SK-N-SH treated with all-trans-retinoic acid at 6 μM for 48 hours (cell line): ENCODE data around the gene RASA3.

Experiments
- ATAC-seq: fragments of 200-7000 bp; cut with Tn5 transposase; 3 replicates; pipeline ENCODE4 v1.9.1; 2020; ENCODE audit warnings: mild to moderate bottlenecking, moderate library complexity
- BACH2 ChIP-seq: fragments of 250-450 bp; sonication (Bioruptor Pico); IDR thresholded peaks from 2 replicates; pipeline ENCODE4 v1.9.0; 2021; ENCODE audit warnings: mild to moderate bottlenecking, borderline replicate concordance
- CSDC2 ChIP-seq: fragments of 250-450 bp; sonication (Bioruptor Pico); IDR thresholded peaks from 2 replicates; pipeline ENCODE4 v1.5.0; 2020; ENCODE audit warnings: mild to moderate bottlenecking, moderate library complexity
- ESRRG ChIP-seq: fragments of 250-450 bp; sonication (Bioruptor Pico); IDR thresholded peaks from 2 replicates; pipeline ENCODE4 v1.6.1; 2021; ENCODE audit warnings: mild to moderate bottlenecking
- GLIS3 ChIP-seq: fragments of 250-450 bp; sonication (Bioruptor Pico); IDR thresholded peaks from 2 replicates; pipeline ENCODE4 v1.5.0; 2020; ENCODE audit warnings: mild to moderate bottlenecking, moderate library complexity
- ISL1 ChIP-seq: fragments of 250-450 bp; sonication (Bioruptor Pico); IDR thresholded peaks from 2 replicates; pipeline ENCODE4 v2.1.2; 2022; ENCODE audit warnings: mild to moderate bottlenecking, moderate library complexity
- OSR1 ChIP-seq: fragments of 250-450 bp; sonication (Bioruptor Pico); IDR thresholded peaks from 2 replicates; pipeline ENCODE4 v1.8.0; 2022; ENCODE audit warnings: moderate library complexity, mild to moderate bottlenecking, inconsistent platforms
- PPARA ChIP-seq: fragments of 250-450 bp; sonication (Bioruptor Pico); IDR thresholded peaks from 2 replicates; pipeline ENCODE4 v1.5.0; 2020; ENCODE audit warnings: mild to moderate bottlenecking, borderline replicate concordance
- RARB ChIP-seq: fragments of 250-450 bp; sonication (Bioruptor Pico); IDR thresholded peaks from 2 replicates; pipeline ENCODE4 v1.8.0; 2021; ENCODE audit warnings: mild to moderate bottlenecking, moderate library complexity
- SNAI2 ChIP-seq: fragments of 250-450 bp; sonication (Bioruptor Pico); IDR thresholded peaks from 2 replicates; pipeline ENCODE4 v1.5.0; 2020; ENCODE audit warnings: mild to moderate bottlenecking, moderate library complexity
- TCF4 ChIP-seq: fragments of 250-450 bp; sonication (Bioruptor Pico); IDR thresholded peaks from 2 replicates; pipeline ENCODE4 v1.8.0; 2021; ENCODE audit warnings: mild to moderate bottlenecking, moderate library complexity, borderline replicate concordance
- TOX ChIP-seq: fragments of 250-450 bp; sonication (Bioruptor Pico); IDR thresholded peaks from 2 replicates; pipeline ENCODE4 v1.8.0; 2021; ENCODE audit warnings: mild to moderate bottlenecking, moderate library complexity, borderline replicate concordance
- ZC3H10 ChIP-seq: fragments of 250-450 bp; sonication (Bioruptor Pico); IDR thresholded peaks from 2 replicates; pipeline ENCODE4 v1.5.1; 2021; ENCODE audit warnings: mild to moderate bottlenecking, moderate library complexity
- ZFP3 ChIP-seq: fragments of 250-450 bp; sonication (Bioruptor Pico); IDR thresholded peaks from 2 replicates; pipeline ENCODE4 v1.5.0; 2020; ENCODE audit warnings: mild to moderate bottlenecking, moderate library complexity
- ZFP30 ChIP-seq: fragments of 450-650 bp; formaldehyde crosslinking; IDR thresholded peaks from 2 replicates; pipeline ENCODE4 v1.5.0; 2022; ENCODE audit warnings: mild to moderate bottlenecking, moderate library complexity
- ZNF565 ChIP-seq: fragments of 450-650 bp; formaldehyde crosslinking; conservative IDR thresholded peaks from 2 replicates; pipeline ENCODE4 v1.5.0; 2020; ENCODE audit warnings: low read depth, mild to moderate bottlenecking, moderate library complexity
- ZNF70 ChIP-seq: fragments of 450-650 bp; formaldehyde crosslinking; IDR thresholded peaks from 2 replicates; pipeline ENCODE4 v1.5.0; 2020; ENCODE audit warnings: mild to moderate bottlenecking, moderate library complexity
- ZNF8 ChIP-seq: fragments of 450-650 bp; formaldehyde crosslinking; IDR thresholded peaks from 2 replicates; pipeline ENCODE4 v1.5.0; 2020; ENCODE audit warnings: mild to moderate bottlenecking, moderate library complexity
- TF ChIP-seq, protein P1 (sequence below): fragments of 250-450 bp; sonication (Bioruptor Pico); IDR thresholded peaks from 2 replicates; pipeline ENCODE4 v1.5.0; 2020; ENCODE audit warnings: mild to moderate bottlenecking, moderate library complexity
- TF ChIP-seq, protein P2 (sequence below): fragments of 250-450 bp; sonication (Bioruptor Pico); IDR thresholded peaks from 2 replicates; pipeline ENCODE4 v1.5.1; 2020; ENCODE audit warnings: low read depth, mild to moderate bottlenecking, moderate library complexity
- TF ChIP-seq, protein P3 (sequence below): fragments of 250-450 bp; sonication (Bioruptor Pico); IDR thresholded peaks from 2 replicates; pipeline ENCODE4 v1.8.0; 2020; ENCODE audit warnings: mild to moderate bottlenecking, moderate library complexity, borderline replicate concordance

Gene RASA3

DNA sequence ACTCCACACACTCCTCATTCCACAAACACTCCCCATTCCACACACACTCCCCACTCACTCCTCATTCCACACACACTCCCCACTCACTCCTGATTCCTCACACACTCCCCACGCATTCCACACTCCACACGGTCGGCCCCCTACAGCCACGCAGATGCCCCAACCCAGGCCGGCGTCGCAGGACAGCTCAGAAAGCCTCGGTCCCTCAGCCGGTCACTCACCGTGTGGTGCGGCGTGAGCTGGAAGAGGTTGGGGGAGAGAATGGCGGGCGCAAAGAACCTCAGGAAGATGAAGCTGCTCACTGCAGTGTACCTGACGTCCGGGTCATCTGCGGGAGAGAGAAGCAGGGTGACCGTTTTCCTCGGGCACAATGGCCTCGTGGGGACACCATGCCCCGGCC lies 119.5 kb downstream of the RASA3 start:
- ATAC-seq = no peak
- no peak for TF ChIP-seq GLIS3 (CRISPR knock-in tag)
- TF ChIP-seq ISL1 (CRISPR knock-in tag) = no peak
- no peak for TF ChIP-seq ESRRG (CRISPR knock-in tag)
- TF ChIP-seq BACH2 = no peak
- TF ChIP-seq ZNF70 (CRISPR knock-in tag) = no peak
- TF ChIP-seq, protein P1, sequence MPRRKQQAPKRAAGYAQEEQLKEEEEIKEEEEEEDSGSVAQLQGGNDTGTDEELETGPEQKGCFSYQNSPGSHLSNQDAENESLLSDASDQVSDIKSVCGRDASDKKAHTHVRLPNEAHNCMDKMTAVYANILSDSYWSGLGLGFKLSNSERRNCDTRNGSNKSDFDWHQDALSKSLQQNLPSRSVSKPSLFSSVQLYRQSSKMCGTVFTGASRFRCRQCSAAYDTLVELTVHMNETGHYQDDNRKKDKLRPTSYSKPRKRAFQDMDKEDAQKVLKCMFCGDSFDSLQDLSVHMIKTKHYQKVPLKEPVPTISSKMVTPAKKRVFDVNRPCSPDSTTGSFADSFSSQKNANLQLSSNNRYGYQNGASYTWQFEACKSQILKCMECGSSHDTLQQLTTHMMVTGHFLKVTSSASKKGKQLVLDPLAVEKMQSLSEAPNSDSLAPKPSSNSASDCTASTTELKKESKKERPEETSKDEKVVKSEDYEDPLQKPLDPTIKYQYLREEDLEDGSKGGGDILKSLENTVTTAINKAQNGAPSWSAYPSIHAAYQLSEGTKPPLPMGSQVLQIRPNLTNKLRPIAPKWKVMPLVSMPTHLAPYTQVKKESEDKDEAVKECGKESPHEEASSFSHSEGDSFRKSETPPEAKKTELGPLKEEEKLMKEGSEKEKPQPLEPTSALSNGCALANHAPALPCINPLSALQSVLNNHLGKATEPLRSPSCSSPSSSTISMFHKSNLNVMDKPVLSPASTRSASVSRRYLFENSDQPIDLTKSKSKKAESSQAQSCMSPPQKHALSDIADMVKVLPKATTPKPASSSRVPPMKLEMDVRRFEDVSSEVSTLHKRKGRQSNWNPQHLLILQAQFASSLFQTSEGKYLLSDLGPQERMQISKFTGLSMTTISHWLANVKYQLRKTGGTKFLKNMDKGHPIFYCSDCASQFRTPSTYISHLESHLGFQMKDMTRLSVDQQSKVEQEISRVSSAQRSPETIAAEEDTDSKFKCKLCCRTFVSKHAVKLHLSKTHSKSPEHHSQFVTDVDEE (CRISPR knock-in tag) = no peak
- TF ChIP-seq, protein P2, sequence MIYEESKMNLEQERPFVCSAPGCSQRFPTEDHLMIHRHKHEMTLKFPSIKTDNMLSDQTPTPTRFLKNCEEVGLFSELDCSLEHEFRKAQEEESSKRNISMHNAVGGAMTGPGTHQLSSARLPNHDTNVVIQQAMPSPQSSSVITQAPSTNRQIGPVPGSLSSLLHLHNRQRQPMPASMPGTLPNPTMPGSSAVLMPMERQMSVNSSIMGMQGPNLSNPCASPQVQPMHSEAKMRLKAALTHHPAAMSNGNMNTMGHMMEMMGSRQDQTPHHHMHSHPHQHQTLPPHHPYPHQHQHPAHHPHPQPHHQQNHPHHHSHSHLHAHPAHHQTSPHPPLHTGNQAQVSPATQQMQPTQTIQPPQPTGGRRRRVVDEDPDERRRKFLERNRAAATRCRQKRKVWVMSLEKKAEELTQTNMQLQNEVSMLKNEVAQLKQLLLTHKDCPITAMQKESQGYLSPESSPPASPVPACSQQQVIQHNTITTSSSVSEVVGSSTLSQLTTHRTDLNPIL (CRISPR knock-in tag) = no peak
- no peak for TF ChIP-seq TCF4 (CRISPR knock-in tag)
- no peak for TF ChIP-seq PPARA (CRISPR knock-in tag)
- TF ChIP-seq CSDC2 (CRISPR knock-in tag) = no peak
- no peak for TF ChIP-seq RARB (CRISPR knock-in tag)
- no peak for TF ChIP-seq TOX
- no peak for TF ChIP-seq ZNF8 (CRISPR knock-in tag)
- no peak for TF ChIP-seq OSR1
- no peak for TF ChIP-seq ZFP30 (CRISPR knock-in tag)
- TF ChIP-seq ZC3H10 (CRISPR knock-in tag) = no peak
- TF ChIP-seq SNAI2 (CRISPR knock-in tag) = no peak
- TF ChIP-seq ZFP3 (CRISPR knock-in tag) = no peak
- TF ChIP-seq, all 23 proteins: peak for 0

DNA sequence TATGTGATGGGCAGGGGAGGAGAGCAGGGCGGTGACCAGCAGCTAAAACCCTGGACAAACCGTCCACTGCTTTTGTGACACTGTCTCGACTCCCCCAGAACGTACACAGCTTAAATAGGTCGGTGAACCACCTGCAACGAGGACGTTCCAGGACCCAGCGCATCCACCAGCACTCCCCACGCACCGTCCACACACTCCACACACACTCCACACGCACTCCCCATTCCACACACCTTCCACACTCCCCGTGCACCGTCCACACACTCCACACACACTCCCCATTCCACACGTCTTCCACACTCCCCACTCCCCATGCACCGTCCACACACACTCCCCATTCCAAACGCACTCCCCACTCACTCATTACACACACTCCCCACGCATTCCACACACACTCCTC lies 120.3 kb downstream of the RASA3 start:
- ATAC-seq = no peak

DNA sequence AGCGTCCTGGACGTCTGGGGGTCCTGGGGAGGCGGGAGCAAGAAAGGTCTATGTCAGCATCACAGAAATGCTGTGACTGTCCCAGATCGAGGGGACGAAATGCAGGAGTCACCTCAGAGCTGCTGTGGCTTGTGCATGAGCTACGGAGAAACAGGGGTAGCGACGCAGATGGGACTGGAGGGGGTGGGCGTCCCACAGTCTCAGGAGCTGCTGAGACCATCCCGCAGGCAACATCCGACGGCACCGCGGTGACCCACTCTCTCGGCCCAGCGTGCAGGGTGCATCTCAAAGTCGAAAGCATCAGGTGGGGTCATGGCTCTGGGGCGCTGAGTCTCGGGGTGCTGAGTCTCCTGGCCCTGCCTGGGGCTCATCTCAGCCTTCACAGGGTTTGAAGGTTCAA lies 121.2 kb downstream of the RASA3 start:
- TF ChIP-seq PPARA (CRISPR knock-in tag) (no peak), ESRRG (CRISPR knock-in tag) (no peak), ZNF70 (CRISPR knock-in tag) (no peak), GLIS3 (CRISPR knock-in tag) (no peak), OSR1 (no peak), ZNF8 (CRISPR knock-in tag) (no peak), ZC3H10 (CRISPR knock-in tag) (no peak), ZFP3 (CRISPR knock-in tag) (no peak), ZNF565 (CRISPR knock-in tag) (no peak), RARB (CRISPR knock-in tag) (no peak), ZFP30 (CRISPR knock-in tag) (no peak), TCF4 (CRISPR knock-in tag) (no peak)
- TF ChIP-seq, protein P1 (CRISPR knock-in tag) = no peak
- TF ChIP-seq, protein P3, sequence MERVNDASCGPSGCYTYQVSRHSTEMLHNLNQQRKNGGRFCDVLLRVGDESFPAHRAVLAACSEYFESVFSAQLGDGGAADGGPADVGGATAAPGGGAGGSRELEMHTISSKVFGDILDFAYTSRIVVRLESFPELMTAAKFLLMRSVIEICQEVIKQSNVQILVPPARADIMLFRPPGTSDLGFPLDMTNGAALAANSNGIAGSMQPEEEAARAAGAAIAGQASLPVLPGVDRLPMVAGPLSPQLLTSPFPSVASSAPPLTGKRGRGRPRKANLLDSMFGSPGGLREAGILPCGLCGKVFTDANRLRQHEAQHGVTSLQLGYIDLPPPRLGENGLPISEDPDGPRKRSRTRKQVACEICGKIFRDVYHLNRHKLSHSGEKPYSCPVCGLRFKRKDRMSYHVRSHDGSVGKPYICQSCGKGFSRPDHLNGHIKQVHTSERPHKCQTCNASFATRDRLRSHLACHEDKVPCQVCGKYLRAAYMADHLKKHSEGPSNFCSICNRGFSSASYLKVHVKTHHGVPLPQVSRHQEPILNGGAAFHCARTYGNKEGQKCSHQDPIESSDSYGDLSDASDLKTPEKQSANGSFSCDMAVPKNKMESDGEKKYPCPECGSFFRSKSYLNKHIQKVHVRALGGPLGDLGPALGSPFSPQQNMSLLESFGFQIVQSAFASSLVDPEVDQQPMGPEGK (CRISPR knock-in tag) = no peak
- no peak for ATAC-seq

More for the DNA sequence above, 120.3 kb downstream of the RASA3 start:
- no peak for TF ChIP-seq GLIS3 (CRISPR knock-in tag)
- no peak for TF ChIP-seq ZNF70 (CRISPR knock-in tag)
- no peak for TF ChIP-seq ZFP30 (CRISPR knock-in tag)
